GM19455 (cell line): ENCODE results near the gene NMU.
"Not testable (repeated sequence)": the region's sequence is repeated elsewhere in the genome, so short reads cannot be mapped to it uniquely, and the experiment has no call there.

ENCODE experiments used
- ATAC-seq: cut with Tn5 transposase; IDR thresholded peaks from one replicate; pipeline ENCODE4 v1.9.1; 2021; ENCODE audit not compliant: unreplicated experiment

The NMU gene

GRCh38 chr4:55568905-55569504 lies 67.1 kb downstream of the NMU start:
- no peak for ATAC-seq

DNA sequence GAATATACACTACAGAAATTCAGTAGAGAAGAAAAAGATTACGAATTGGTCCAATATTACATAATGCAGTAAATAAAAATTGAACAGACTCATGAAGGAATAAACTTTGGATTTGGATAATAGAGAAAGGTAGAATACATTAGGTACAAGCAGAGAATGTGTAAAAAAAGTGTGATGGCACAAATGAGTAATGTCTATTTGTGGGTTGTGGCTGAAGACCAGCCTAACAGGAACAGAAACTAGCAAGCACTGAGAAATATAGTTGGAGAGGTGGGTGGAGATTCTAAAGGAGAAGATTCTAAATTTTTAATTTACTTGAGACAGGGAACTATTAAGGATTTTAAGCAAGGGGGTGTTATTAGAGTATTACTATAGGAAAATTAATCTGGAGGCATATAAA lies 74.2 kb downstream of the NMU start:
- ATAC-seq = peak; percentile 100

DNA sequence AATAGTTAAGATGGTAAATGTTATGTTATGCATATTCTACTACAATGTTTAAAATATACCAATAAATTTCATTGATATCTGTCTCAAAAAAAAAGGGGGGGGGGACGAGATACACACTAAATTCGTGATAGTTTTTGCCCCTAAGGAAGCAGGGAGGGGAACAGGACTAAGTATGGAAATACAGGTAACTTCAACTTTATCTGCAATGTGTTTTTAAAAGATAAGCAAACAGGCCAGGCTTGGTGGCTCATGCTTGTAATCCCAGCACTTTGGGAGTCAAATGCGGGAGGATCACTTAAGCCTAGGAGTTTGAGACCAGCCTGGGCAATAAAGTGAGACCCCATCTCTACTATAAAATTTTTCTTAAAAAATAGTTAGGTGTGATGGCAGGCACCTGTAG lies 76.0 kb downstream of the NMU start:
- no peak for ATAC-seq

DNA sequence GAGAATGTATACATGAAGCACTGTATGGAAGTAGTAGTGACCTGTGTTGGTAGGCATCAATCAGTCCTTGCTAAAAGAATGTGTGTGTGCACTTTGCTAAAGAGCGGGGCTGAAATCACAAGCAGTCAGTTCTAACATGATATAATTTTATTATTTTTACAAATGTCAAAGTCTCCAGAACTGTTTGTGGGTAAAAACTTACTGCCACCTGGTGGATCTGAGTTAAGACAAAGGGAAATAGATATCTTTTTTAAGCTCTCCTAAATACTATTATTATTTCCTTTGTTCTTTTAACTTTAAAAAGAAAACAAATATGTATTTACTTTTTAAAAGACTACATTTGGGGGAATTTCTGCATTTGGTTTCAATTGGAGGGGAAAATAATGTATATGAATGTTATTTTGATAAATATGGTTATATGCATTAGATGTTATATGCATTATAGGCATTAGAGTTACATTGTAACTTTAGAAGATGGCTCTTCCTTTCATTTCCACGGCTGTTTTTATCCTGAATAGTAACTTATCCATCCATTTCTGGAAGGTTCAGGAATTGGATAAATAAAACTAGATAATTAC lies 81.6 kb downstream of the NMU start:
- no peak for ATAC-seq

DNA sequence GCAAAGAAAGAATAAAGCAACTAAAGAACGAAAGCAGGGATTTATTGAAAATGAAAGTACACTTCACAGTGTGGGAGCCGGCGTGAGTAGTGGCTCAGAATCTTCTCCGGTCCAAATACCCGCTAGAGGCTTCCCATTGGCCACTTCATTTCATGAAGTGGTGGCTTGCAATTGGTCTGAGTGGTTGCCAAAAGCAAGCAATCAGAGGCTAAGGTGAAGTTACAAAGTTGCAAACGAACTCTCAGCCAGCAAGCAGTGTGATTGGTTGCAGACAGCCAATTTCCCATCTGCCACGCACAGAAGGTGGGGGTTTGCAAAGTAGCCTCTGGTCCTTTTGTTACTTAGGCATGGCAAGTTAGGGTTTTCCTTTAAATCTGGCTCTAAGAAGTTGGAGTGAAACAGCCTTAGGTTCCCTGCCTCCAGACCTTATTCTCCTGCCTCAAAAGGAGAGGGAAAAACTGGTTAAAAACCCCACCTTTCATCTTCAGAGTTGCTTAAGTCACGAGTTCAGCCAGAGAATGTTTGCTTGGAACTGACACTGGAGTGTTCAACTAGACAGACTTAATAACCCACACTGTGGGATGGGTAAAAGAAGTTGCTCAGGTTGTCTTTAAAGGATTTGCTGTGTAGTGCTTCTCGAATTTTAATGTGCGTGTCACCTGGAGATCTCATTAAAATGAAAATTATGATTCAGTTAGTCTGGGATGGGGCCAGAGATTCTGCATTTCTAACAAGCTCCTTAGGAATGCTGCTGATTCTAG lies 82.5 kb downstream of the NMU start:
- ATAC-seq = peak; percentile 87

GRCh38 chr4:55551964-55552363 lies 84.1 kb downstream of the NMU start:
- not testable (repeated sequence) for ATAC-seq

DNA sequence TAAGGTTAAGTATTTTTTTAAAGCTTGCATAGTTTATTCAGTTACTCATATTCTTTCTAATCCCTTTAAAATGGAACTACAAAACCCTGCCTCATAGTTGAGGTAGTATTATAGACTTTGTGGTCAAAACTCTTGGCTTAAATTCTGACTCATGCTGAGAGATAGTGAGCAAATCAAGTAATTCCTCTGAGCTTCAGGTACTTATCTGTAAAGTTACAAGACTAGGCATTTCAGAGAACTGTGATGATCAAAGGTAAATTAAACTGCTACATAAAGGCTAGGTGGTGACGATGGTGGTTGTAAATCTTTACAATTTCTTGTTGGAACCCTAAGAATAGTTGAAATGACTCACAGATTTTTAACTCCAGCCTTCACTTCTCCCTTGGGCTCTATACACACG lies 86.2 kb downstream of the NMU start:
- ATAC-seq = no peak

GRCh38 chr4:55547918-55548317 lies 88.2 kb downstream of the NMU start:
- ATAC-seq = no peak

- ATAC-seq = no peak
These were observed 88.7 kb downstream of the NMU start for GRCh38 chr4:55547466-55547770.

- ATAC-seq = peak; percentile 77
These were observed 89.2 kb downstream of the NMU start, which contains the start of gene CLOCK for GRCh38 chr4:55546756-55547465. Gene CLOCK (minus strand): TSS chr4:55546909. CDS start chr4:55482785, 64,124 bp downstream.

DNA sequence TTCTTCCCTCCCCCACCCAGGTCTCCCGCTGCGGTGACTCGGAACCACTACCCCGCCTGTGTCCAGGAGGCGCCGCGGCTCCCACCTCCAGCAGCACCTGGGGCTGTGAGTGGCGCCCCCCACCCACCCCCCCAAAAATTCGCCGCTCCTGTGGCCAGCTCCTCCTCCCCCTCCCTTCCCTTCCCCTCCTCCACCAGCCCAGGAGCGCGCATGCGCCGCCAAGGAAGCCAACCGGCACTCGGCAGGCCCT lies 89.7 kb downstream of the NMU start:
- ATAC-seq = peak; percentile 44

GRCh38 chr4:55545641-55546505 lies 90.2 kb downstream of the NMU start:
- peak; percentile 48 for ATAC-seq
